DND-41 (cell line): ENCODE data around the gene DTX2.
"Not testable (repeated sequence)": the region's sequence is repeated elsewhere in the genome, so short reads cannot be mapped to it uniquely, and the experiment has no call there.

ENCODE experiments used
- ATAC-seq: fragments of 200-7000 bp; cut with Tn5 transposase; 3 replicates; pipeline ENCODE4 v1.9.1; 2021; ENCODE audit warnings: low read depth; ENCODE audit not compliant: insufficient read depth
- DNase-seq: peaks from one replicate; pipeline ENCODE4 v3.0.0-alpha.2; 2020
- H2AFZ ChIP-seq: 2 replicates; pipeline ENCODE4 v1.6.0; 2012; ENCODE audit warnings: low read depth, low read length
- H3K27ac ChIP-seq: 2 replicates; pipeline ENCODE4 v1.5.1; 2012; ENCODE audit warnings: low read length, inconsistent platforms
- H3K27me3 ChIP-seq: fragments of 200-600 bp; sonication (generic); 2 replicates; pipeline ENCODE4 v1.6.0; 2012; ENCODE audit warnings: low read length, mild to moderate bottlenecking, inconsistent platforms; ENCODE audit not compliant: insufficient read depth, poor library complexity
- H3K36me3 ChIP-seq: 2 replicates; pipeline ENCODE4 v1.5.1; 2012; ENCODE audit warnings: low read length, inconsistent platforms; ENCODE audit not compliant: insufficient read depth
- H3K4me1 ChIP-seq: 2 replicates; pipeline ENCODE4 v1.5.1; 2012; ENCODE audit warnings: mild to moderate bottlenecking, low read length; ENCODE audit not compliant: insufficient read depth
- H3K4me2 ChIP-seq: 2 replicates; pipeline ENCODE4 v1.6.0; 2012; ENCODE audit warnings: mild to moderate bottlenecking, moderate library complexity, low read length, inconsistent platforms; ENCODE audit not compliant: insufficient read depth
- H3K4me3 ChIP-seq, 2 experiments: fragments of 200-600 bp in 1 of 2; shearing (Covaris generic) in 1 of 2; 2 replicates each; pipeline ENCODE4 v1.5.1; 2012 to 2016; ENCODE audit warnings: inconsistent platforms in 2 of 2, low read length in 2 of 2, mild to moderate bottlenecking in 2 of 2, low read depth in 1 of 2, moderate library complexity in 1 of 2
- H3K79me2 ChIP-seq: 2 replicates; pipeline ENCODE4 v1.6.0; 2012; ENCODE audit warnings: low read length, inconsistent platforms; ENCODE audit not compliant: insufficient read depth
- H3K9ac ChIP-seq: 2 replicates; pipeline ENCODE4 v1.6.0; 2012; ENCODE audit warnings: low read depth, mild to moderate bottlenecking, inconsistent platforms, low read length, moderate library complexity
- H3K9me3 ChIP-seq: 2 replicates; pipeline ENCODE4 v1.5.1; 2012; ENCODE audit warnings: low read length, moderate library complexity, mild to moderate bottlenecking, inconsistent platforms; ENCODE audit not compliant: insufficient read depth, severe bottlenecking
- H4K20me1 ChIP-seq: 2 replicates; pipeline ENCODE4 v1.6.0; 2012; ENCODE audit warnings: low read length; ENCODE audit not compliant: insufficient read depth

The DTX2 gene

DNA sequence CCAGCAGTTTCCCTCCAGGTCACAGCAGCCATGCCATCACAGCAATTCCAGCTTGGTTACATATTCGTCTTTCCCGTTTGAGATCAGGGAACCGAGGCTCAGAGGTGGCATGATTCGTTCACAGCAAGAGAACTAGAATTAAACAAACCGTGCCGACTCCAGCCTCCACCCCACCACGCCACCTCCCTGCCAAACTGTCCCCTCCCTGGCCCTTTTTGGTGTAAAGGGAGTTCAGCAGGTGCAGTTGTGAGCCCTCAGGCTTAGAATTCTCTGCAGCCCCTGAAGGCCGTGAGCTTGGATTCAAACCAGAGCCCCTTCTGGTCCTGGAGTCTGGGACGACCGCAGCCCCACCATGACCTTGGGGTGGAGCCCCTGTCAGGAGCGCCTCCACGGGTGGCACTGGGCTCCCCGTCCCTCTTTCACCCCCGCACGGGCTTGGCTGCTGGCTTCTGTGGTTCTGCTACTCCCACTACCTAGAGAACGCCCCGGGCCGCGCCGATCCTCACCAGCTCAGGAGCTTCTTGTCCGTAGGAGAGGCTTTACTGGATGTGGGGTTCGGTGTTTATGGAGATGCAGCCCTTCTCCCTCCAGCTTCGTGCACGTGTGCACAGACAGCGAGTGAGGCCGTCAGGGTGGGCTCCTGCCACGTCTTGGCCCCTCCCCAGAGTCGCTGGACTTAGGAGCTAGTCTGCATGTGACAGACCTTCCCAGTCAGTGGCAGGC lies 37.9 kb downstream of the DTX2 start:
- not testable (repeated sequence) for H2AFZ ChIP-seq, H3K27ac ChIP-seq, H3K27me3 ChIP-seq, H3K4me3 ChIP-seq, DNase-seq, H3K79me2 ChIP-seq, H3K9ac ChIP-seq, H4K20me1 ChIP-seq, H3K9me3 ChIP-seq, H3K36me3 ChIP-seq, H3K4me1 ChIP-seq, H3K4me2 ChIP-seq
- ATAC-seq, result peak; percentile 20; the same call in 2 of the 3 replicates

- H3K79me2 ChIP-seq, H3K9ac ChIP-seq, H3K36me3 ChIP-seq, H3K27me3 ChIP-seq, DNase-seq, H3K27ac ChIP-seq, H3K9me3 ChIP-seq, H3K4me2 ChIP-seq, H2AFZ ChIP-seq, H3K4me3 ChIP-seq, H4K20me1 ChIP-seq, H3K4me1 ChIP-seq: not testable (repeated sequence)
- peak; percentile 56 for ATAC-seq
Measured at GRCh38 chr7:76499924-76500241, 38.4 kb downstream of the DTX2 start.

DNA sequence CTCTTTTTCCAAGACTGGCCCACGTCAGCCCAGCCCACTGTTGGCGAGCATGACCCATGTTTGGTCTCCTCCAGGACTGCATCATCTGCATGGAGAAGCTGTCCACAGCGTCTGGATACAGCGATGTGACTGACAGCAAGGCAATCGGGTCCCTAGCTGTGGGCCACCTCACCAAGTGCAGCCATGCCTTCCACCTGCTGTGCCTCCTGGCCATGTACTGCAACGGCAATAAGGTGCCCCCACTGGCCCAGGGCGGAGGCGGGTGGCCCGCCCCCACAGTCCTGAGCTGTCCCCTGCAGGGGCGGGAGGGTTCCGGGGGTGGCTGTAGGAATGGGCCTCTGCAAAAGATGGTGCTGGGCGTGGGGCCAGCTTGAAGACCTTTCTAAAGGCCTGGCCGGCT lies 40.7 kb downstream of the DTX2 start:
- not testable (repeated sequence) for ATAC-seq

GRCh38 chr7:76502836-76503235 lies 41.3 kb downstream of the DTX2 start:
- not testable (repeated sequence) for H2AFZ ChIP-seq, H3K4me3 ChIP-seq, H4K20me1 ChIP-seq, H3K79me2 ChIP-seq, H3K27me3 ChIP-seq, ATAC-seq, H3K9ac ChIP-seq, DNase-seq, H3K9me3 ChIP-seq, H3K4me2 ChIP-seq, H3K27ac ChIP-seq, H3K4me1 ChIP-seq
- peaks cover 21% of the 10 kb centered on the region for H3K36me3 ChIP-seq

More for the DNA sequence above, 40.7 kb downstream of the DTX2 start:
- DNase-seq, H3K9ac ChIP-seq, H3K27me3 ChIP-seq, H3K4me2 ChIP-seq, H3K79me2 ChIP-seq, H3K4me1 ChIP-seq, H4K20me1 ChIP-seq, H3K4me3 ChIP-seq, H3K9me3 ChIP-seq, H3K27ac ChIP-seq, H2AFZ ChIP-seq: not testable (repeated sequence)
- H3K36me3 ChIP-seq, result peaks cover 21% of the 10 kb centered on the region

DNA sequence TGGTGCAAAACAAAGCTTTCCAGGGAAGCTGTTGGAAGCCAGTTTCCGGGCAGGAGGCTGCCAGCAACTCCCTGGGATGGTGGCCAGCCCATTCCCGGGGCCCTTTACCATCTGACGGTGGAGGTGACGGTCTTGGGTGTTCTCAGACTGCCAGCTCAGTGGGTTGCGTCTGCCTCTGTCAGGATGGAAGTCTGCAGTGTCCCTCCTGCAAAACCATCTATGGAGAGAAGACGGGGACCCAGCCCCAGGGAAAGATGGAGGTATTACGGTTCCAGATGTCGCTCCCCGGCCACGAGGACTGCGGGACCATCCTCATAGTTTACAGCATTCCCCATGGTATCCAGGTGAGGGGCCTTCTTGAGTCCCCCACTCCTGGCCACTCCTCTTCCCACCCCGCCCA lies 41.7 kb downstream of the DTX2 start:
- not testable (repeated sequence) for H3K4me3 ChIP-seq, H2AFZ ChIP-seq, H3K79me2 ChIP-seq, ATAC-seq, H3K27me3 ChIP-seq, H3K27ac ChIP-seq, DNase-seq, H4K20me1 ChIP-seq, H3K4me1 ChIP-seq, H3K4me2 ChIP-seq, H3K9me3 ChIP-seq, H3K9ac ChIP-seq
- peaks cover 21% of the 10 kb centered on the region for H3K36me3 ChIP-seq

DNA sequence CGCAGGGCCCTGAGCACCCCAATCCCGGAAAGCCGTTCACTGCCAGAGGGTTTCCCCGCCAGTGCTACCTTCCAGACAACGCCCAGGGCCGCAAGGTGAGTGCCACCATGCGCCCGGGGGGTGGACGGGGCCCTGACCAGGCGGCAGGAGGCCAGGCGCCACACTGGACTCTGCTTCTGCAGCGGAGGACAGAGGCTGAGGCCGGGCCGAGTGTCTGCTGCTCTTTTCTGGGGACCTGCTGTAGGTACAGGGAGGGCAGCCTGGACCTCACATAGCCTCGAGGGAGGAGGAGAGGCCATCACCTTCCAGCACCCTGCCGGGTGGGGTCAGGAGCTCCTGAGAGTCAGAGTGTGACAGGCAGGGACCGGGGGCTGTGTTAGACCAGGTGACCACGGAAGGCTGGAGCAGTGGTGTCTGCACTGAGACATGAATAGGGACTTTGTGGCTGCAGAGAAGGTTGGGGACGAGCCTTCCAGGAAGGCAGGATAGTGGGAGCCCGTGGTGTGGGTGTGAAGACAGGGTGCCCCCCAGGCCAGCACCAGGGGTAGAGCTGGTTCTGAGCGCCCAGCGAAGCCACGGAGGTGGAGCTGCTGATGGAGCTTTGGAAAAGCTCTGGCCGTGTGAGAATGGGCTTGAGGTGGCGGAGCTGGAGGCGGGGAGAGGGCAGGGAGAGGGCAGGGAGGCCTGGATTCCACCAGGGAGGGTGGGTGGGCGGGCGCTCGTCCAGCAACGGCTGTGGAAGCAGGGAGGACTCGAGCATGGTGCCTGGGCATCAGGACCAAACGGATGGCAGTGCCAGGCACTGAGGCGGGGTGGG lies 43.0 kb downstream of the DTX2 start:
- not testable (repeated sequence) for H2AFZ ChIP-seq, H3K9me3 ChIP-seq, H3K4me3 ChIP-seq, H4K20me1 ChIP-seq, H3K79me2 ChIP-seq, H3K9ac ChIP-seq, H3K27me3 ChIP-seq, H3K4me1 ChIP-seq, H3K4me2 ChIP-seq, DNase-seq, ATAC-seq, H3K27ac ChIP-seq
- H3K36me3 ChIP-seq, result peaks cover 21% of the 10 kb centered on the region
